Measurements from ENCODE around the gene AHCY.

The AHCY gene

DNA sequence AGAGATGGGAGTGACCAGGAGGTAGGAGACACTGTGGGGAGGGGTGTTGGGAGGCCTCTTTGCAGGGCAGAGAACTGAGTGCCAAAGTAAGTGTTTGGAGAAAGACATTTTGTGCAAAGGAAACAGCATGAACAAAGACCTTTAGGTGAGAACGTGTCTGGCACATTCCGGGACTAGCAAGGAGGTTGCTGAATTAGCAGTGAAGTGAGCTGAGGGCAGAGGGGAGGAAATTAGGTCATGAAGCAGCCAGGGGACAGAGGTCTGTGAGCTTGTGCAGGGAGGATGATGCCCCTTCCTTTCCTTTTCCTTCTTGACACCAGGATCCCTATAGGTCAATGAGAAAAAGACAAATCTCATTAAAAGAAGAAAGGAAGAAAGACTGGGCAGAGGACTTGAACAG is 21.4 kb upstream of the AHCY start:
- no peak for DNase-seq (ENCODE audit: low read depth in 2 of 3, low spot score in 2 of 3)

DNA sequence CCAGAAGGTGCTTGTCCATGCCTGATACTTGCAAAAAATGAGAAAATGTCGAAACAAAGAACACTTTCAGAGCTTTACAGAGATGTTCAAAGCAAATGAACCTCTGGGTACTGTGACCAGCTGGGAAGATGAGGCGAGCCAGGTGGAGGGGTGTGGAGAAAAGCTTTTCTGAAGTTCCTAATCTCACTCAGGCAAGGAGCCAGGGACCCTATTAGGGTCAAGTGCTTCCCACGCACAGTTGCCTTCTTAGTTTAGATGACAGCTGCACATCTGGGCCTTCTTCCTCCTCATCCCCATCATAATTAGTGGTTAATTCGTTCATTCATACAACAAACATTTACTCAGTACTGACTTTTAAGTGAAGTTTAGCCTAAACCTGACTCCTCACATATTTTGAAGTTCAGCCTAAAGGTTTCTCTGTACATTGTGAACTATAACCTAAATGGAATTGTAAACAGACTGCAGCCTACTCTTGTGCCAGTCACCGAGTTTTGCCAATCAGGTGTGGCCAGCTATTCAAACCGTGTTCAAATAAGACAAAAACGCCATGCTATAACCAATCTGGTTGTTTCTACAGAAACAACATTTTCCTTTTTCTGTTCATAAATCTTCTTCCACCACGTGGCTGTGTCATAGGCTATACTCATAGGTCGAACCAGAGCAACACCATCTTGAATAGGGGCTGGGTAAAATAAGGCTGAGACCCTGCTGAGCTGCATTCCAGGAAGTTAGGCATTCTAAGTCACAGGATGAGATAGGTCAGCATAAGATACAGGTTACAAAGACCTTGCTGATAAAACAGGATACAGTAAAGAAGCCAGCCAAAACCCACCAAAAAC is 19.3 kb upstream of the AHCY start:
- DNase-seq (ENCODE audit: low read depth in 2 of 3, low spot score in 2 of 3) = no peak

DNA sequence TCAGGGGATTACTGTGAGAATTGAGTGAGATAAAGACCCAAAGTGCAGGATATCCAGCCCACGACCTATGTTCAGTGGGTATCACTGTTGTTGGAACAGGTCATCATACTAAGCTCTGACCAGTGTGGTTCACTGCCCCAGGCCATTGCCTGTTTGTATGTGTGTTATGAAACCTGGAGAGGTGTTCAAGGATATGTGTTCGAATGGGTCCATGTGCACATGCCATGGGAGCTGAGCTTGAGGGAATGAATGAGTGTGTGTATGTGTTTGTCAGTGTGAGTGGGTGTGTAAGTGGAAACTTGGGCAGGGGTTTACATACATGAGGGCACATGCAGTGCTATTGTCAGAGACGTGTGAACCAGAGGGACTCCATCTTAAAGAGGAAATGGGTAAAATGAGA is 17.7 kb upstream of the AHCY start:
- DNase-seq (ENCODE audit: low read depth in 2 of 3, low spot score in 2 of 3) = no peak

- DNase-seq (ENCODE audit: low read depth in 2 of 3, low spot score in 2 of 3) = no peak
Observed at GRCh38 chr20:34318609-34319443, 15.7 kb upstream of the AHCY start.

DNA sequence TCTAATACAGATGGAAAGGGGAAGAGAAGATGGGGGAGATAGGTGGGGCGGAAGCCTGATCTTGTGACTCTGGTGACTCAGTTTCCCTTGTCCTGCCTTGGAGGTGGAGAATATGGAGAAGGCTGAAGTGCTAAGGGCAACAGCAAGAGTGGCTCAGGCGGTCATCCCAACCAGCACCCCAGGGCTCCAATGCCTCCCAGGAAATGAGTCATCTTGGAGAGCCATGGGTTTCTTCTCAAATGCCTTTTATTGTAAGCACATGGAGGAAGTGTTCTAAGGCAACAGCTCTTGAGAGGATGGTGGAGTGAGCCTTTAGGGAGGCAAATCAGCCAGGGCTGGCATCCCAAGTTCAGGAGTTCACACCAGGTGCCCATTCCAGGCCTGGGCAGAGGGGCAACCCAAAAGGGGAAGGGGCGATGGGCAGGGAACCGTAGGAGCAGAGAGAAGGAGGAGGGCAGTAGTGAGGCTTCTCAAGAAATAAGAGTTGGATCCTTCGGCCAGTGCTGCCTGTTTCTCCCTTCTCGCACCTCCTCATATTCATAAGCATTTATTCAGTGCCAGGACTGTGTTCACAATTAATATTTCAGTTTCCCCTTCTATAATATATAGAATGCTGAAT is 13.2 kb upstream of the AHCY start:
- DNase-seq (ENCODE audit: low read depth in 2 of 3, low spot score in 2 of 3) = no peak

DNA sequence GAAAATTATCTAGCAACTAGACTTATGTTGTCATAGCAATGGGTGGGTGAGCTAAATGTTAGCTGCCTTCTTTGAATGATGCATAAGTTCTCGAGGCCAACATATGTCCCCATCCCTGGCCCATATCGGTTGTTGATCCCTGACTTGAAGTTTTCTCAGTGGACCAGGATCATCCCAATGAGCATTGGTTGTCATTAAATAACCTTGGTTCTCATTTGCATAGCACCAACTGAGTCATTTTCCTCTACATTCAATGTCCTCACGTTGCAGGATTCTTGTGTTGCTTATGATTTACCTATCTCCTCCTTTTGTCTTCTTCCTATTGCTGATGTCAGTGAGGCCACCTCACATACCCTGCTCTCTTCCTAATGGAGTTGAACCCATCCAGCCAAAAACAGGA is 12.1 kb upstream of the AHCY start:
- DNase-seq (ENCODE audit: low read depth in 2 of 3, low spot score in 2 of 3) = no peak

DNA sequence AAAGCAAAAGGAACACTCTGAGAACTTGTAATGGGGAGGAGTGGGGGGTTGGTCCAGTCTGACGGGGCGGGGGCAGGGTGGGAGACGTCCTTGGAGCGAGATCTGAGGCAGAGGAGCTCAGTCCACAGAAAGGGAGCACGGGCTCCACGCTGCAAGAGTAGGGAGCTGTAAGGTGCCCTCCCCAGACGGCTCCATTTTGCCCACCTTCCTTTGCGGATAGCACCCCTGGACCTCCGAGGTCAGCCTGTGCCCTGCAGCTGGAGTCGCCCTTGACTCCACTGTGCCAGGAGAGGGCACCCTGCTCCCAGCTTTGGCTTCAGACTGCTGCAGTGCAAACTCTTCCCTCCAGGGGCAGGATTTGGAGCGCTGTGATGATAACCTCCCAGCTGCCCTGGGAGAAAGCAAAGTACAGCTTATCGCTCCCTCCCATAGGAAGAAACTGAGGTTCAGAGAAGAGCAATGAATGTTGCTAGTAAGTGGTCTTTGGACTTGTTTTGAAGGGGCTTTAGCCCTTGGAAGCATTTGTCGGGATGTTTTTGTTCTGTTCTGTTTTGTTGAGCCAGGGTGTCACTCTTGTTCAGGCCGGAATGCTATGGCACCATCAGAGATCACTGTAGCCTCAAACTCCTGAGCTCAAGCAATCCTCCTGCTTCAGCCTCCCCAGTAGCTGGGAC is 9.5 kb upstream of the AHCY start:
- DNase-seq (ENCODE audit: low read depth in 2 of 3, low spot score in 2 of 3) = peak; percentile 70 to 75 (median 73)

DNA sequence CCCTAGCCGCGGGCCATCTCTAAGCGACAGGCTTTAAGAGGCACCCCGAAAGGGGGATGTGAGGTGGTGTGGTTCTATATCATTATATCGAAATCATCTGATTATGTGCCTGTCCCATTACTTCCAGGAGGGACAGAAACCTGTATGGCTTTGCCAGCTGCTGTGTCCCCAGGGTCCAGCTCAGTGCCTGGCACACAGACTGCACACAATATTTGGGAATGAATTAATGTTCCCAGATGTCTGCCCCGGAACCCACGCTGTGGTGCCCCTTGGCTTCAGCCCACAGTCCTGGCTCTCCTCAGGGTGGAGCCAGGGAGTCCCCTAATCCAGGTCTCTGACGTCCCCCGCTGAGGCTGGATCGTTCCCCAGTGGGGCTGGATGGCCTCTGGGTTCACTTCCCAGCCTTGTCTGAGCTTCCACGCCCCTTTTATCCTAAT is 8.9 kb upstream of the AHCY start:
- DNase-seq (ENCODE audit: low read depth in 2 of 3, low spot score in 2 of 3) = no peak

DNA sequence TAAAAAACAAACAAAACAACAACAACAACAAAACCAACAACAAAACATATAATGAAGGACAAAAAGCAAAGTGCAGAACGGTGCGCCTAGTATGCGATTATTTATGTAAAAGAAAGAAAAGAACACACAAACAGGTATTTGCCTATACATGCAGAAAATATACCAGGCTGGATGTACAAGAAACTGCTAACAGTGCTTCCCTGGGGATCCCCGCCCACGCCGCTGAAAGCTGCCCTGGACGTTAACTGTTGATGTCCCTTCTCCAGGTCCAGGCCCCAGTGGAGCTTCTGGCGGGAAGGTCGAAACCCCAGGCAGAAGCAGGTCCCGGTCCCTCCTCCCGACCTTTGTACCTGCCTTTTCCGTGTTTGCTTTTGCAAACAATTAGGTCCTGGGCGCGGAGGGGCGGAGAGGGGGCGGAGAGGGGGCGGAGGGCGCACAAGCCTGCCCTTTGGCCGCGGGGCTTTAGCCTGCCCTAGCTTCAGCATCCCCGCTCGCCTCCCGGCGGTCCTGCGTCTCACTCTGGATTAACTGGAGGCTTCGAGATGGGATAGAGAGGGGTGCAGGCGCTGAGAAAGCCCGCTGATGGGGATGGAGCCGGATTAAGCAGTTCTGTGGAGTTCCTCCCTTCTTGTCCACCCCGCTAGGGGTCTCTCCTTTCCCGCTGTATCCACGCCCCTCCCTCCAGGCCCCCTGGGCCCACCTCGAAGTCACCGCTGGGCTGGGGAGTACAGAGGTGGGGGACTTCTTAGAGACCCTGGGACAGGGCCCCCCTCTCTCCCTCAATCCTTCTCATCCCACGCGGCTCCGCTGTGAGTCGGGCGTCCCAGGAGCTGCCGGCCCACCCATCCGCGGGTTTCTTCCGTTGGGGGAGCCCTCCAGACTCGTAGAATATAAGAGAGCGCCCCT is 8.2 kb upstream of the AHCY start:
- DNase-seq (ENCODE audit: low read depth in 2 of 3, low spot score in 2 of 3) = no peak

- DNase-seq (ENCODE audit: low read depth in 2 of 3, low spot score in 2 of 3) = no peak
Observed at GRCh38 chr20:34310481-34311117, 7.4 kb upstream of the AHCY start.

DNA sequence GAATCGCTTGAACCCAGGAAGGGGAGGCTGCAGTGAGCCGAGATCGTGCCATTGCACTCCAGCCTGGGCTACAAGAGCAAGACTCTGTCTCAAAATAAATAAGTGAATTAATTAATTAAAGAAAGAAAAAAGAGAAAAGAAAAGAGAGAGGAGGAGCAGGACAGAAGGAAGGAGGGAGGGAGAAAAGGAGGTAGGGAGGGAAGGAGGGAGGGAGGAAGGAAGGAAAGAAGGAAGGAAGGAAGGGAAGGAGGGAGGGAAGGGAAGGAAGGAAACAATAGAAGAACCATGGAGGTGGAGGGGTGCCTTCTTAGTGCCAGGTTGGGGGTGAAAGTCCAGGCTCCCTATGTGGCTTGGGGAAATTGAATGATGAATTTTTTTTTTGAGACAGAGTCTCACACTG is 6.5 kb upstream of the AHCY start:
- no peak for DNase-seq (ENCODE audit: low read depth in 2 of 3, low spot score in 2 of 3)

GRCh38 chr20:34305333-34306230 is 2.4 kb upstream of the AHCY start:
- DNase-seq (ENCODE audit: low read depth in 2 of 3, low spot score in 2 of 3) = no peak

DNA sequence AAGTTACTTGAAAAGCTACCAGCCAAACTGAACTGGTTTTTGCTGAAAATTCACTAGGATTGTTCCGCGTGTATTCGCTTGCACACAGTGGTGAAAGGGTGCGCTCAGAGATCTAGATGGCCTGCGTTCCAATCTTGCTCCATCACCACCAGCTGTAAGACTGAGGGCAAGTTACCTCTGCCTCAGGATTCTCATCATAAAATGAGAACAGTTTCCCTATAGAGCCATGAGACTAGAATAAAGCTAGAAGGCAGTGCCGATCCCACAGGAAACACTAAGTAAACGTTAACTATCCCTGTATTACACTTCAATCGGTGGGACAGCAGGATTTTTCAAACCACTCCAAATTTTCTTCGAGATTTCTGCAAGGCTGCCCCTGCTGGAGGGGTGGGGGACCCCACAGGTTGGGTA is 838 bp downstream of the AHCY start:
- no peak for DNase-seq (ENCODE audit: low read depth in 2 of 3, low spot score in 2 of 3)

GRCh38 chr20:34301587-34302311 is 1.4 kb downstream of the AHCY start:
- no peak for DNase-seq (ENCODE audit: low read depth in 2 of 3, low spot score in 2 of 3)

GRCh38 chr20:34300809-34301586 is 2.2 kb downstream of the AHCY start:
- DNase-seq (ENCODE audit: low read depth in 2 of 3, low spot score in 2 of 3) = no peak

GRCh38 chr20:34300256-34300806 is 2.8 kb downstream of the AHCY start:
- DNase-seq (ENCODE audit: low read depth in 2 of 3, low spot score in 2 of 3) = no peak

Data from activated CD8-positive, alpha-beta memory T cell treated with anti-CD3 and anti-CD28 coated beads for 48 hours (primary cell).